Psoas muscle (tissue), 8 donors: ENCODE results near the gene IFRD2. TPM values are rescaled to one million over a fixed set of nuclear protein-coding genes. Genes with fewer than 3 reads are reported as not detected.
"Not testable (repeated sequence)": the region's sequence is repeated elsewhere in the genome, so short reads cannot be mapped to it uniquely, and the experiment has no call there.

ENCODE experiments used
- ATAC-seq, 4 donors: fragments of 200-7000 bp; cut with Tn5 transposase; one replicate each; pipeline ENCODE4 v1.9.1; 2020; ENCODE audit warnings: moderate library complexity in 3 of 4, mild to moderate bottlenecking in 2 of 4
- DNase-seq, 2 donors: peaks; one replicate each; pipeline ENCODE4 v3.0.0-alpha.2; 2020
- H3K27ac ChIP-seq: fragments of 200-600 bp; one replicate; pipeline ENCODE4 v1.8.0; 2022
- H3K27me3 ChIP-seq, 3 donors: fragments of 200-600 bp in 1 of 3; one replicate each; pipeline versions ENCODE4 v1.6.1 to v1.8.0; 2013 to 2022; ENCODE audit warnings: low read length in 2 of 3, mild to moderate bottlenecking in 2 of 3, moderate library complexity in 1 of 3; ENCODE audit not compliant: insufficient read depth in 3 of 3
- H3K36me3 ChIP-seq, 2 donors: fragments of 200-600 bp in 1 of 2; one replicate each; pipeline versions ENCODE4 v1.6.1 to v1.8.0; 2013 to 2022; ENCODE audit warnings: low read depth in 1 of 2, mild to moderate bottlenecking in 1 of 2, moderate library complexity in 1 of 2; ENCODE audit not compliant: insufficient read depth in 1 of 2
- H3K4me1 ChIP-seq: fragments of 200-600 bp; one replicate; pipeline ENCODE4 v1.8.0; 2022
- H3K4me3 ChIP-seq: fragments of 200-600 bp; one replicate; pipeline ENCODE4 v1.8.0; 2022; ENCODE audit warnings: mild to moderate bottlenecking
- H3K9me3 ChIP-seq: fragments of 200-600 bp; one replicate; pipeline ENCODE4 v1.8.0; 2022
- WGBS, 3 donors: extraction: QIAGEN DNeasy Blood & Tissue Kit; methylation state at CpG; one replicate each; pipeline versions ENCODE4 v1.1.6 to v1.1.7; 2013; 5-methylcytosine and 5-hydroxymethylcytosine counted together
- intact Hi-C, 2 donors: fragments of 100-400 bp; cut with DNase I; formaldehyde crosslinking; loops; one replicate each; pipeline versions ENCODE4 v1.11.0 to v1.14.2; 2022
- polyA plus RNA-seq, 3 donors: library from polyadenylated mRNA; stranded (reverse); fragments of 200-250 nt; gene quantifications; one replicate each; pipeline ENCODE4 v1.2.3, GENCODE V29; 2013
- total RNA-seq, 4 donors: library from RNA; stranded (reverse); fragmentation: NEBNext Ultra II Directional in 2 of 4; extraction: Animal tissue kit (Norgen Biotek cat#: 25700) in 2 of 4; gene quantifications; one replicate each; pipeline versions ENCODE4 v1.2.1 to v1.2.4, GENCODE V29; 2021 to 2023
- TF ChIP-seq, protein P1 (sequence below): fragments of 200-600 bp; IDR thresholded peaks from one replicate; pipeline ENCODE4 v1.8.0; 2022; ENCODE audit warnings: antibody characterized with exemption
- donor health status: healthy with polysubstance abuse.
- donor health status: DM: no; HTN: no; CAD: no; lungs with moderate emphysema.
- donor health status: Bipolar disorder and iron deficiency.
- donor health status: healthy.
- donor health status: DM: yes; HTN: yes; CAD: no.
- donor health status: DM: no; HTN: no; CAD: no.
- donor health status: DM: no; HTN: no; CAD: no.
- donor health status: DM: yes; HTN: yes; CAD: no.

IFRD2 gene
- total and polyA plus RNA-seq, 7 donors: 77.2 to 175 (median 130) TPM

DNA sequence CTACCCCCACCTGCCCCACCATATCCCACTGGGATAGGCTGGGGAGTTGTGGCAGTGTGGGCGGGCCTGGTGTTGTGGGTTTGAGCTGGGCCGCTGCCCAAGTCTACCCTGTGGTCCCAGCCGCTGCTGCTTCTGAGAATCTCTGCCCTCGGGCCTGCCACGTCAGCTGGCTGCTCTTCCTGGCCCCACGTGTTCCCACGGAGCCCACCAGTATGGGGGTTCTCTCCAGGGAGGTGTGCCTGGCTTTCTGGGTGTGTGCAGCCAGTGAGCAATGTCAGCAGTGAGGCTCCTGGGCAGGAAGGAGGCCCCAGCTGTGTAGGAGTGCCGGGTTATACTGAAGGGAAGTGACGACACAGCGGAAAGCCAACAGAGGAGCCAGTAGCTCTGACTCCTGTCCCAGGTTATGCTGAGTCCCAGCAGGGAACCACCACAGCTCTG lies 45.7 kb downstream of the IFRD2 start:
- TF ChIP-seq, protein P1, sequence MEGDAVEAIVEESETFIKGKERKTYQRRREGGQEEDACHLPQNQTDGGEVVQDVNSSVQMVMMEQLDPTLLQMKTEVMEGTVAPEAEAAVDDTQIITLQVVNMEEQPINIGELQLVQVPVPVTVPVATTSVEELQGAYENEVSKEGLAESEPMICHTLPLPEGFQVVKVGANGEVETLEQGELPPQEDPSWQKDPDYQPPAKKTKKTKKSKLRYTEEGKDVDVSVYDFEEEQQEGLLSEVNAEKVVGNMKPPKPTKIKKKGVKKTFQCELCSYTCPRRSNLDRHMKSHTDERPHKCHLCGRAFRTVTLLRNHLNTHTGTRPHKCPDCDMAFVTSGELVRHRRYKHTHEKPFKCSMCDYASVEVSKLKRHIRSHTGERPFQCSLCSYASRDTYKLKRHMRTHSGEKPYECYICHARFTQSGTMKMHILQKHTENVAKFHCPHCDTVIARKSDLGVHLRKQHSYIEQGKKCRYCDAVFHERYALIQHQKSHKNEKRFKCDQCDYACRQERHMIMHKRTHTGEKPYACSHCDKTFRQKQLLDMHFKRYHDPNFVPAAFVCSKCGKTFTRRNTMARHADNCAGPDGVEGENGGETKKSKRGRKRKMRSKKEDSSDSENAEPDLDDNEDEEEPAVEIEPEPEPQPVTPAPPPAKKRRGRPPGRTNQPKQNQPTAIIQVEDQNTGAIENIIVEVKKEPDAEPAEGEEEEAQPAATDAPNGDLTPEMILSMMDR: no peak
- peak; percentile 12 to 29 (median 21) for ATAC-seq
- intact Hi-C loops: loop anchor here (2.0 kb wide), 1 partner anchor 20 kb away; no protein-coding TSS in a partner anchor
- H3K9me3 ChIP-seq: no peaks in the 10 kb centered on the region
- peak overlapping the region; percentile 80 for H3K27ac ChIP-seq
- H3K27me3 ChIP-seq: no peaks in the 10 kb centered on the region
- peak in 1 of 2 donors; percentile 51 for DNase-seq
- peaks cover 69% of the 10 kb centered on the region for H3K4me1 ChIP-seq
- H3K4me3 ChIP-seq: peak overlapping the region; percentile 82
- 22 to 33% (median 30%) methylated on average over 7 to 10 of the region's 10 CpGs for WGBS, 3 donors
- H3K36me3 ChIP-seq: no peaks in the 10 kb centered on the region

DNA sequence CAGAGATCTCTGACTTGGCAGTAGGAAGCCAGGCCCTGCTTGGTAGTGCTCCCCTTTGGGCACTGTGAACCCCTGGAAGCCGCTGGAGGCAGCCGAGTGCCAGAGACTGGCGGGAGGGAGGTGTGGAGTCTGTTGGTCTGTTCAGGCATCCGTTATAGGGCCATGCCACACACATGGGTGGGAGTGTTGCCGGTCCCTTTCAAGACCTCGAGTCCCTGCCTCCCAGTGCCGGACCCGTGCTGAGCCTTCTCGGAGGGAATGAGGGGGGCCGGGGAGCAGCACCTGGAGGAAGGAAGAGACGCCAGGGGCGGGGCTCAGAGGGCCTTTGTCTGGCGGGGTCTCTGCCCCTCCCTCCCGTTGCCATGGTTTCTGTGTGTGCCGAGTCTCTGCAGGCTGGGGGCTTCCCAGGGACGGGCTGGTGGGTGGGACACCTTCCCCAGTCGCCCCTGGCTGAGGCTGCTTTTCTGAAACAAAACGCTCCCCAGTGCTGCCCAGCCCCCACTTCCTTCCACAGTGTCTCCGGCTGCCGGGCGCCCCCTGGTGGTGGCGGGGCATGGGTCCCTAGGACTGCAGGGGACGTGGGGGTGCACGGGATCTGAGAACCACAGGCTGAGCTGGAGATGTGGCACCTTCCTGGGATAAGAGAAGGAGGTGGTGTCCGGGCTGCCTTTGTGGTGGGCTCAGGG lies 46.3 kb downstream of the IFRD2 start:
- Histone ChIP-seq H3K27ac (peak overlapping the region; percentile 80), H3K9me3 (no peaks in the 10 kb centered on the region), H3K4me3 (peak overlapping the region; percentile 82), H3K4me1 (peaks cover 67% of the 10 kb centered on the region), H3K36me3 (no peaks in the 10 kb centered on the region), H3K27me3 (no peaks in the 10 kb centered on the region)
- intact Hi-C loops: loop anchor here (2.0 kb wide), 1 partner anchor 19 kb away; no protein-coding TSS in a partner anchor
- TF ChIP-seq, protein P1: peak; percentile 98
- 2 to 3% (median 3%) methylated on average over 24 to 25 of the region's 25 CpGs for WGBS, 3 donors
- ATAC-seq (peak; percentile 83 to 91 (median 89)), DNase-seq (peak; percentile 94 to 96)

DNA sequence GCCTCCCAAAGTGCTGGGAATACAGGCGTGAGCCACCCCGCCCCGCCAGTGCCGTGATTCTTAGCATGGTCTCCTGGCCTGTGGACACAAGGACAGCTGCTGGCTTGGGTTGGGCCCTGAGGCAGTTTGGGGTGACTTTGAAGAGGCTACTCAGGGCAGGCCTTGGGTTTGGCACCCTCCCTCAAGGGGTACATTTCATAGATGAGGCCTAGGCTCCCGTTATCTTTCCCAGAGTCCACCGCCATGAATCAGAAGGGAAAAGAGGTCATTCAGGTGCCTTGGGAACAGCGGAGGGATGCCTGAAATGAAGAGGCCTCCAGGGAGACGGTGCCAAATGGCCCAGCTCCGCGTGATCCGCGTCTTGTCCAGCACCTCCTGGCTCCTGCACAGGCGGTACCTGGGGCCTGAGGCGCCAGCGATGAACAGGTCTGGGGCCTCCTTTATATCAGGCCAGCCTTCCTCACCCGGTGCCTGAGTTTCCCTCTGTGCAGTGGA lies 46.9 kb downstream of the IFRD2 start:
- Histone ChIP-seq H3K36me3 (no peaks in the 10 kb centered on the region), H3K27me3 (no peaks in the 10 kb centered on the region), H3K4me1 (peaks cover 60% of the 10 kb centered on the region), H3K9me3 (no peaks in the 10 kb centered on the region), H3K27ac (peak overlapping the region; percentile 80), H3K4me3 (peak overlapping the region; percentile 82)
- TF ChIP-seq, protein P1: no peak
- ATAC-seq (no peak), DNase-seq (no peak)
- intact Hi-C loops: no loop called here
- 61 to 68% (median 67%) methylated on average over 16 of the region's 16 CpGs for WGBS, 3 donors

DNA sequence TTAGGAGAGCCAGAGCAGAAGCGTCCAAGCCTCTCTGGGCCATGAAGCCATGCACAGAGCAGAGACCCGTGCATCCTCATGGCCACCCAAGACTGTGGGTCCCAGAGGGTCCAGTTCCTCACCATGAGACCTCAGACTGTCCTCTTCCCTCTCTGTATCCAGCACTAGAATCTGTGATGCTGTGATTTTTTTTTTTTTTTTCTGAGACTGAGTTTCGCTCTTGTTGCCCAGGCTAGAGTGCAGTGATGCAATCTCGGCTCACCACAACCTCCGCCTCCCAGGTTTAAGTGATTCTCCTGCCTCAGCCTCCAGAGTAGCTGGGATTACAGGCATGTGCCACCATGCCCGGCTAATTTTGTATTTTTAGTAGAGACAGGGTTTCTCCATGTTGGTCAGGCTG lies 47.4 kb downstream of the IFRD2 start:
- intact Hi-C loops, H3K36me3 ChIP-seq, ATAC-seq, H3K9me3 ChIP-seq, DNase-seq, H3K27me3 ChIP-seq: not testable (repeated sequence)
- peak overlapping the region; percentile 80 for H3K27ac ChIP-seq
- 69 to 82% (median 78%) methylated on average over 5 to 6 of the region's 6 CpGs for WGBS, 3 donors
- H3K4me1 ChIP-seq: peaks cover 56% of the 10 kb centered on the region
- peak overlapping the region; percentile 82 for H3K4me3 ChIP-seq

DNA sequence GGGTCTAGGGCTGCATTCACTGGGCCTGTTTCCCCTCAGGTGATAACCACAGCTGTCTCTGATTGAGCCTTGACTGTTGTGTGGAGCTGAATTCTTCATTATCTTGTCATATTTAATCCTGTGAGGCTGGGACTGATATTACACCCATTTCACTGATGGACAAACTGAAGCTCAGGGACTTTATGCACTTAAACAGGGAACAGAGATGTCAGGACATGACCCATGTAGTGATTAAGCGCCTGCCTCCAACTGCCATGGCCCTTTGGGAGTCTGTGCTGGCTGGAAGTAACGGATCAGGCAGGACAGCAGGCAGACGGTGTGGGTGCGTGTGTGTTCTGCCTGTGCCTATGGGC lies 48.7 kb downstream of the IFRD2 start:
- intact Hi-C loops: no loop called here
- WGBS, 3 donors: 68 to 69% (median 68%) methylated on average over 4 of the region's 4 CpGs
- Histone ChIP-seq H3K27me3 (no peaks in the 10 kb centered on the region), H3K36me3 (no peaks in the 10 kb centered on the region), H3K4me3 (peak overlapping the region; percentile 29), H3K4me1 (peaks cover 52% of the 10 kb centered on the region), H3K9me3 (no peaks in the 10 kb centered on the region), H3K27ac (peak overlapping the region; percentile 74)
- DNase-seq: no peak
- TF ChIP-seq, protein P1: no peak
- ATAC-seq: no peak
